Thymus (tissue), 11 donors: Measurements from ENCODE around the gene DMBT1. TPM values are rescaled to one million over a fixed set of nuclear protein-coding genes. Genes with fewer than 3 reads are reported as not detected.

Experiments
- DNase-seq, 9 donors: peaks; one replicate each; pipeline ENCODE4 v3.0.0-alpha.2; 2013; ENCODE audit warnings: low spot score in 9 of 9, low read depth in 6 of 9, missing footprints in 1 of 9
- H3K27ac ChIP-seq, 2 donors: one replicate each; pipeline ENCODE4 v1.5.1; 2013; ENCODE audit warnings: control low read depth in 1 of 2, low read depth in 1 of 2, low read length in 1 of 2, mild to moderate bottlenecking in 1 of 2, moderate library complexity in 1 of 2
- H3K27me3 ChIP-seq, 2 donors: one replicate each; pipeline ENCODE4 v1.5.1; 2013; ENCODE audit warnings: low read length in 1 of 2; ENCODE audit not compliant: control insufficient read depth in 2 of 2, insufficient read depth in 1 of 2
- H3K36me3 ChIP-seq, 2 donors: one replicate each; pipeline ENCODE4 v1.5.1; 2013; ENCODE audit warnings: low read length in 1 of 2, mild to moderate bottlenecking in 1 of 2, moderate library complexity in 1 of 2; ENCODE audit not compliant: control insufficient read depth in 2 of 2, insufficient read depth in 2 of 2
- H3K4me1 ChIP-seq, 2 donors: one replicate each; pipeline ENCODE4 v1.5.1; 2013; ENCODE audit warnings: low read length in 2 of 2; ENCODE audit not compliant: control insufficient read depth in 2 of 2, insufficient read depth in 2 of 2
- H3K4me3 ChIP-seq, 2 donors: one replicate each; pipeline ENCODE4 v1.5.1; 2013; ENCODE audit warnings: low read length in 2 of 2, control low read depth in 1 of 2, mild to moderate bottlenecking in 1 of 2
- H3K9me3 ChIP-seq, 2 donors: one replicate each; pipeline ENCODE4 v1.5.1; 2013; ENCODE audit warnings: low read length in 1 of 2, mild to moderate bottlenecking in 1 of 2; ENCODE audit not compliant: control insufficient read depth in 2 of 2, insufficient read depth in 1 of 2
- WGBS: extraction: QIAGEN DNeasy Blood & Tissue Kit; methylation state at CpG from one replicate; pipeline ENCODE4 v1.1.7; 2013; 5-methylcytosine and 5-hydroxymethylcytosine counted together
- polyA plus RNA-seq: library from polyadenylated mRNA; stranded (reverse); fragments of 200-250 nt; gene quantifications from one replicate; pipeline ENCODE4 v1.2.3, GENCODE V29; 2013
- total RNA-seq: library from RNA; stranded (reverse); fragments of 120-200 nt; gene quantifications from one replicate; pipeline ENCODE4 v1.2.4, GENCODE V29; 2013
- donor health status: healthy.

Gene DMBT1
- total and polyA plus RNA-seq, 2 donors: 0.09 to 0.27 TPM

DNA sequence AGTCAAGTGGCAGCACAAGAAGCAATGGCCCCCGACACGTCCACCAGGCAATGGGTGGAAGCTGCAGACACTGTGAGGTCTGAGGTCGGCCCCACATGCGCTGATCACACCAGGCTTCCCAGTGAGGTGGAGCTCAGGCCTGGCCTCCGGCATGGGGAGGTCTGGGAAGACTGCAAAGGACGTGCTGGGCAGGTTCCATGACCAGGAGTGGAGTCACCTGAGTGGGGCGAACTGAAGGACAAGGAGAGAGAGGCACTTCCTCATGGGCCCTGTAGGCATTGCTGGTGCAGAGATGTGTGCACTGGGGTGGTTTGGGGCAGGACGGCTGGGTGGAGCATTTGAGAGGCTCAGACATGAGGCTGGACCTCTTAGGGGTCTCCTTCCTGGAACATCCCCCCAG is 103.9 kb downstream of the DMBT1 start:
- no peaks in the 10 kb centered on the region for H3K4me1 ChIP-seq
- no peaks in the 10 kb centered on the region for H3K9me3 ChIP-seq
- DNase-seq: no peak
- H3K27me3 ChIP-seq: no peaks in the 10 kb centered on the region
- no peak overlapping the region for H3K4me3 ChIP-seq
- H3K27ac ChIP-seq: no peak overlapping the region
- whole genome bisulfite sequencing: 87% methylated on average over 8 of the region's 8 CpGs
- H3K36me3 ChIP-seq: no peaks in the 10 kb centered on the region

DNA sequence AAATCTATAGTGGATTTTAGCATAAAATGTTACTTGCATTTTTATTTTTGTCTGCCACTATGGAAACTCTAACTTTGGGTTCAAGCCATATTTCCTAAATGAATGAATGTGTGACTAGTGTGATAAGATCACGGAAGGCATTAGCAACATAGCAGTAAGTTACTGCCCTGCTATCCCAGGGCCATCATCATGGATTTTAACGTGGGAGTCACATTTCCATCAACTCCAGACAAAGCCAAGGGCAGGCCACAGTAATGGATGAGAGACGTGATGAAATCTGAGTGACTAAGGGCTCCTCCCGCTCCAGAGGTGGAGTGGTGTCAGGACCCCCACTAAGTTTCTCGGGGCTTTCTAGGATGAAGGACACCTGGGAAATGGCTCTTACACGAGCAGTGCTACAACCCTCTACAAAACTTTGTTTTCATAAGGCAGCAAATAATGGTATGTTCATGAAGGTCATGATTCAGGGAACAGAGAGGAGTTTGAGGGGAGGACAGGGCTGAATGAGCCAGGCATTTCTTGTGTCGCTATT is 104.8 kb downstream of the DMBT1 start:
- H3K27me3 ChIP-seq: no peaks in the 10 kb centered on the region
- H3K4me1 ChIP-seq: no peaks in the 10 kb centered on the region
- no peak overlapping the region for H3K27ac ChIP-seq
- DNase-seq: no peak
- H3K4me3 ChIP-seq: no peak overlapping the region
- H3K9me3 ChIP-seq: no peaks in the 10 kb centered on the region
- WGBS: 83% methylated on average over 7 of the region's 7 CpGs
- H3K36me3 ChIP-seq: no peaks in the 10 kb centered on the region

DNA sequence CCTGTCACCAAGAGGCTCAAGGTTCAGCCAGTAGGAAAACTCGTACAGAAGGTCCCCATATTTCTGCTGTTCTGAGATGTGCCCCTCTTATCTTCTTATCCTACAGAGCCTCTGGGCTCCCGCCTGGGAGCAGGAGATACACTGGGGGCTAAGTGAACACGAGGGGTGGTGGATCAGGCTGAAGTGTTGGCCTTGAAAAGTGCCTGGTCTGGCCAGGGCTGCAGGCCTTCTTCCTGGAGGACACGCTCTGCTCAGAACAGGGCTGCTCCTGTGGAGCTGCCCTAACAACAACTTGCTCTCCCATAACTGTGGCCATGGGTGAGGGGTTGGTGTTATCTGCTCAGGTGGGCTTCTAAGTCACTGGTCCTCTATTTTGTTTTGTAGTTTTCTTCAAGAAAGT is 105.4 kb downstream of the DMBT1 start:
- Histone ChIP-seq H3K4me3 (no peak overlapping the region), H3K27ac (no peak overlapping the region), H3K9me3 (no peaks in the 10 kb centered on the region), H3K4me1 (no peaks in the 10 kb centered on the region), H3K27me3 (no peaks in the 10 kb centered on the region), H3K36me3 (no peaks in the 10 kb centered on the region)
- DNase-seq: no peak
- 83% methylated on average over 4 of the region's 4 CpGs for WGBS

DNA sequence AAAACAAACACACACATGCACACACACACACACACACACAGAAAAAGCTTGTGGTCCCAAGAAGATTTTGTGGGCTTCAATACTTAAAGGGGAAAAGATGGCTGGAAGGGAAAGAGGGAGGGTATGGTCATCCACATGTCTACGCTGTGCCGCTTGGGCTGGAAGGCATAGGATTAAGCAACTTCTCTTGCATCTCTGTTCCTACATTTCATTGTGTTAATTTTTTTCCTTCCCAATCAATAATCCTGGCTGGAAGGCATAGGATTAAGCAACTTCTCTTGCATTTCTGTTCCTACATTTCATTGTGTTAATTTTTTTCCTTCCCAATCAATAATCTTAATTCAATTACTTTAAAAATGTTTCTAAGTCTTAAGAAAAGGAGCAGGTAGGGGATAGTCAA is 108.5 kb downstream of the DMBT1 start:
- Histone ChIP-seq H3K4me3 (no peak overlapping the region), H3K9me3 (no peaks in the 10 kb centered on the region), H3K4me1 (no peaks in the 10 kb centered on the region), H3K27ac (no peak overlapping the region), H3K36me3 (no peaks in the 10 kb centered on the region), H3K27me3 (no peaks in the 10 kb centered on the region)
- WGBS: over 99% methylated on average over 2 of the region's 2 CpGs
- DNase-seq: no peak

DNA sequence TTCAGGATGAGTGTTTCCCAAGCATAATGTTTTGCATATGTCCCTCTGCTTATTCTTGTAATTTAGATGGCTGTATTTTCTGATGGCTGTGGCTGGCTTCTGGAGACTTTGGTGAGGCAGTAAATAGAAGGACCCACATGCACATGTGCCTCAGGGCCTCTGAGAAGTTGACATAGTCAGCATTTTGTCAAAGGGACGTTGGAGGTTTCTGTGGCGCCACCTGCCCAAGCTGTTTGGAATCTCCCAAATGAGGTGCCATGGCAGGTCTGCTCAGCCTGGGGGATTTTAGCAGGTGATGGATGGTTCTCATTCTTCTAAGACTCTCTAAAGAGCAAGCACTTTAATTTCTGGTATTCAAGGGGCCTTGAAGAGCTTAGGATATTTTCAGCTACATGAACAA is 109.3 kb downstream of the DMBT1 start:
- H3K4me1 ChIP-seq: no peaks in the 10 kb centered on the region
- H3K27me3 ChIP-seq: no peaks in the 10 kb centered on the region
- H3K9me3 ChIP-seq: no peaks in the 10 kb centered on the region
- DNase-seq: no peak
- no peak overlapping the region for H3K27ac ChIP-seq
- no peak overlapping the region for H3K4me3 ChIP-seq
- no peaks in the 10 kb centered on the region for H3K36me3 ChIP-seq
- 63% methylated on average over 2 of the region's 2 CpGs for WGBS

DNA sequence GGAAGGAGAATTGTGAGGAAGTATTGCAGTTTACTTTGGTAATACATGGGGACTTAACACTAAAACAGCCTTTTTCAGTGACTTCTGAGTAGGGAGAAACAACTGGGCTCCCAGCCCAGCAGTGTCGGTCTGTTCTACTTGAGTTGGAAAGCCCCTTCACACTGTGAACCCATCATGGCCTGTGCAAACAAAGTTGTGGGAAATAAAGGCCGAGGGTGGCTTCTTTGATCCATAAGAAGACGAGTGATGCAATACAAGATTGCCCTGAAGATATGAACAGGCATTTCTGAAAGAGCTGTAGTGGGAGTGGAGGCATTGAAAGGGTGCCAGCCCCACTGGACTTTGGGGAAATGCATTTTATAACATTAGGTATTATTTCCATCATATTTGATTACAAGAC is 110.8 kb downstream of the DMBT1 start:
- no peaks in the 10 kb centered on the region for H3K36me3 ChIP-seq
- no peaks in the 10 kb centered on the region for H3K9me3 ChIP-seq
- WGBS: 83% methylated on average over 3 of the region's 3 CpGs
- H3K27ac ChIP-seq: no peak overlapping the region
- no peaks in the 10 kb centered on the region for H3K4me1 ChIP-seq
- H3K4me3 ChIP-seq: no peak overlapping the region
- peak in 1 of 9 donors; percentile 5 for DNase-seq
- no peaks in the 10 kb centered on the region for H3K27me3 ChIP-seq

DNA sequence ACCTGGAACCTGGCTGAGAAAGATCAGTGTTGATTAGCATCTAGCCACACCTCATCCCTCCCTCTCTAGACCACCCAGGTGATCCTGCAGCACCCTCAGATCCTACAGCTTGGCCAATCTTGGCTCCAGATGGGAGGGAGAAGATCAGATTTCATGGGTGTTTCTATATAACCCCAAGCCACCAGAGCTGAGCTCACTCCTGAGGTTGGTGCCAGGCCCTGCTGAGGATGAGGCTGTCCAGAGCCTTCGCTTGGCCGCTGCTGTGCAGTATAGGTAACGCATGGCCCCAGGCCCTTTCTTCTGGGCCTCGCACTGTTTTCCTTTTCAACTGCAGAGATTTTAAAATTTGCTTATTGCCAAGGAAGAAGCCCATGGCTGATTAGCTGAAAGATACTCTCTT is 112.1 kb downstream of the DMBT1 start:
- no peak overlapping the region for H3K4me3 ChIP-seq
- DNase-seq: no peak
- H3K27ac ChIP-seq: no peak overlapping the region
- H3K9me3 ChIP-seq: no peaks in the 10 kb centered on the region
- no peaks in the 10 kb centered on the region for H3K27me3 ChIP-seq
- no peaks in the 10 kb centered on the region for H3K36me3 ChIP-seq
- WGBS: 98% methylated on average over 4 of the region's 4 CpGs
- H3K4me1 ChIP-seq: no peaks in the 10 kb centered on the region

DNA sequence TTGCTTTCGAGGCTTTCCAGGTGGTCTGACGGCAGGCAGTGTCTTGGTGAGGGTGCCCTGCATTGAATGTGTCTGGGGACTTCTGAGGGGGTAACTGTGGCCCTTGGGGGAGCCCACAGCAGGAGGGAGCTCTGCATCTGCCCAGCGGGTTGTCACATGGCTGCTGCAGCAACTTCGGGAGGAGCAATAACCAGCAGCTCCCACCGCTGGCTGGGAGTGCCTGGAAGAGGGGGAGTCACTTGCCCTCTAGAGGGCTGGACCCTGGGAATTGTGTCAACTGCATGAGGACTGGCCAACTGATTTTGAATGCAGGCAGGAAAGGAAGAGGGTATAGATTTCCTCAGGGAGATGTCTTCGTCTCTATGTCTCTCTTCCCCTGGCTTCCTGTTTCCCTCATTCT is 112.7 kb downstream of the DMBT1 start:
- Histone ChIP-seq H3K36me3 (no peaks in the 10 kb centered on the region), H3K9me3 (no peaks in the 10 kb centered on the region), H3K27ac (no peak overlapping the region), H3K4me1 (no peaks in the 10 kb centered on the region), H3K27me3 (no peaks in the 10 kb centered on the region), H3K4me3 (no peak overlapping the region)
- DNase-seq: no peak
- WGBS: 62% methylated on average over 6 of the region's 6 CpGs

DNA sequence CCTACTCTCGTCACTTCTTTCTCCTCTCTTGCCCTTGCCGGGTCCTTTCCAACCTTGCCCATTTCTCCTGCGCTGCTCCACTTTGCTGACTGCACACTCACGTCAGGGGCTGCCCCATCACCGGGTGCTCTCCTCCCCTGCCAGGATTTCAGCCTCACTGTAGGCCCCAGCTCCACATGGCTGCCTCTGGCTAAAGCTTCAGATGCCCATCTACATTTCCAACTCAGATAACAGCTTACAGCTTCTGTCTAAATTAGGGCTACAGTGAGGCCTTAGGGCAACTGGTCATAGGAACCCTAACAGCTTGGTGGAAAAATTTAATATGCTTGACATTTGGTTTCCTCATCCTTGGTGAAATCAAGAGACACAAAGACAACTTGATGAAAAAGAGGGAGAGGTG is 113.2 kb downstream of the DMBT1 start:
- Histone ChIP-seq H3K4me3 (no peak overlapping the region), H3K9me3 (no peaks in the 10 kb centered on the region), H3K36me3 (no peaks in the 10 kb centered on the region), H3K4me1 (no peaks in the 10 kb centered on the region), H3K27me3 (no peaks in the 10 kb centered on the region), H3K27ac (no peak overlapping the region)
- WGBS: 79% methylated on average over 5 of the region's 5 CpGs
- DNase-seq: no peak

DNA sequence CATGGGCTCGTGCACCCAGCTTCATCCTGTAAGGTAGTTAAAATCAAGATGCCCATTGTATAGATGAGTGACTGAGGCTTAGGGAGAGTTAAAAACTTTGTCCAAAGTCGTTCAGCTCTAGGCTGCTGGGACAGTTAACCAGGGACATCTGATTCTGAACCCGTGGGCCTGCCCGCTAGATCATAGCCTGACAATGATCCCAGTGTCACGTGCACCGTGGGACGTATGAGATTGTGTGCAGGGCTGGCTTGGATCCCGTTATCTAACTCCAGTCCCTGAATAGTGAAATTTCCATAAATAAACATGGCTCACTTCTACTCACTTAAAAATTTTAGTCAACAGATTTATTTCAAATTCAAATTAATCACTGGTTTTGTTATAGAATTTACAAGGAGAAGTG is 114.2 kb downstream of the DMBT1 start:
- H3K9me3 ChIP-seq: no peaks in the 10 kb centered on the region
- H3K36me3 ChIP-seq: no peaks in the 10 kb centered on the region
- no peak overlapping the region for H3K4me3 ChIP-seq
- 88% methylated on average over 8 of the region's 8 CpGs for WGBS
- H3K27me3 ChIP-seq: no peaks in the 10 kb centered on the region
- no peak for DNase-seq
- H3K27ac ChIP-seq: no peak overlapping the region
- no peaks in the 10 kb centered on the region for H3K4me1 ChIP-seq
